Colonic mucosa (tissue), 4 donors: ENCODE measurements around the gene FOXE1. TPM values are rescaled to one million over a fixed set of nuclear protein-coding genes. Genes with fewer than 3 reads are reported as not detected.

ENCODE experiments used
- DNase-seq: peaks from one replicate; pipeline ENCODE4 v3.0.0-alpha.2; 2020
- H3K27ac ChIP-seq: fragments of 200-600 bp; one replicate; pipeline ENCODE4 v1.8.0; 2021
- H3K27me3 ChIP-seq: fragments of 200-600 bp; one replicate; pipeline ENCODE4 v1.8.0; 2021
- H3K36me3 ChIP-seq: fragments of 200-600 bp; one replicate; pipeline ENCODE4 v1.8.0; 2021
- H3K4me1 ChIP-seq: fragments of 200-600 bp; one replicate; pipeline ENCODE4 v1.8.0; 2021; ENCODE audit warnings: mild to moderate bottlenecking
- H3K4me3 ChIP-seq: fragments of 200-600 bp; one replicate; pipeline ENCODE4 v1.8.0; 2021
- H3K9ac ChIP-seq, 2 donors: one replicate each; pipeline ENCODE4 v1.7.0; 2013; ENCODE audit warnings: control low read depth in 2 of 2, low read depth in 2 of 2, low read length in 2 of 2
- H3K9me3 ChIP-seq: fragments of 200-600 bp; one replicate; pipeline ENCODE4 v1.8.0; 2021
- intact Hi-C: fragments of 100-400 bp; cut with DNase I; formaldehyde crosslinking; loops from one replicate; pipeline ENCODE4 v1.14.1; 2022
- total RNA-seq, 2 donors: library from RNA; stranded (reverse); fragmentation: NEBNext Ultra II Directional in 1 of 2; extraction: Animal tissue kit (Norgen Biotek cat#: 25700) in 1 of 2; gene quantifications; one replicate each; pipeline ENCODE4 v1.2.1, GENCODE V29; 2021
- TF ChIP-seq, protein P1 (sequence below): fragments of 200-600 bp; IDR thresholded peaks from one replicate; pipeline ENCODE4 v1.8.0; 2022; ENCODE audit warnings: antibody characterized with exemption, mild to moderate bottlenecking
- donor health status: healthy.
- donor health status: DM: no; HTN: no; CAD: no.
- donor health status: DM: no; HTN: no; CAD: no.

The FOXE1 gene
- total RNA-seq: not detected

DNA sequence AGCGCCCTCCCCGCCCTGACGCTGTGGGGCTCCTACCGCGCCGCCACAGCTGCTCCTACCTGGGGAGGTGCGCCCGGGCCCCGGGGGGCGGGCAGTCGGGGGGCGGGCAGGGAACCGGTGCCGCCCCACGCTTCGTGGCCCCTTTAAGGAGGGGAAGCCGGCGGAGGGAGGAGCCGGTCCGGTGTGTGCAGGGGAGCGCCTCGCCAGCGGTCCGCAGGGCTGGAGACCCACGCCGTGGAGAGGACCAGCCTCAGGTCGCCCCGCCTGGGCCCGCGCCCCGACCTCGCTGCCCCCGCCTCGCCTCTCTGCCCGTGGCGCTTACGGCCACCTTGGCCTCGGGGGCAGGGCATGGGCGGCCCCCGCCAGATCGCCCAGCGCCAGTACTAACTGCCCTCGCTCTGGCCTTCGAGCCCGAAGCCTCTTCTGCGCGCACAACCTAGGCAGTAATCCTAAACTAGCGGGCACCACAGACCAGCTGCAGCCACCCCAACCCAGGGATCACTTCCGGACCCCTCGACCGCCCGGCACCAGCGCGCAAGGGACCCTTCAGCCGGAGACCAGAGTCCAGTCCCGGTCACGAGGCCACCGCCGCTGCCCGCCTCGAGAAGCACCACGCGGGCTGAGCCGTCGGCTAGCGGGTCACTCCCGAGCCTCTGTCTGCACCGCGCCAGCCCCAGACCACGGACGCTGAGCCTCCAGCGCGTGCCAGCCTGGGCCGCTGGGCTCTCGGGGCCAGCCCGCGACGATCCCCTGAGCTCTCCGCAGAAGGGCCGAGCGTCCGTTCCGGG lies at the start of gene FOXE1:
FOXE1 (plus strand) TSS at position 171 of the 788 bp plus-strand sequence. CDS start 689 bp downstream, outside the sequence.
- Histone ChIP-seq H3K4me3 (peak within 1 kb of the TSS; percentile 29), H3K27ac (no peak within 1 kb of the TSS), H3K36me3 (no peaks in the 10 kb centered on the region), H3K27me3 (peaks cover 97% of the 10 kb centered on the region), H3K9ac (no peak within 1 kb of the TSS), H3K4me1 (no peaks in the 10 kb centered on the region), H3K9me3 (no peaks in the 10 kb centered on the region)
- DNase-seq: no peak
- intact Hi-C loops: no loop called here
- TF ChIP-seq, protein P1, sequence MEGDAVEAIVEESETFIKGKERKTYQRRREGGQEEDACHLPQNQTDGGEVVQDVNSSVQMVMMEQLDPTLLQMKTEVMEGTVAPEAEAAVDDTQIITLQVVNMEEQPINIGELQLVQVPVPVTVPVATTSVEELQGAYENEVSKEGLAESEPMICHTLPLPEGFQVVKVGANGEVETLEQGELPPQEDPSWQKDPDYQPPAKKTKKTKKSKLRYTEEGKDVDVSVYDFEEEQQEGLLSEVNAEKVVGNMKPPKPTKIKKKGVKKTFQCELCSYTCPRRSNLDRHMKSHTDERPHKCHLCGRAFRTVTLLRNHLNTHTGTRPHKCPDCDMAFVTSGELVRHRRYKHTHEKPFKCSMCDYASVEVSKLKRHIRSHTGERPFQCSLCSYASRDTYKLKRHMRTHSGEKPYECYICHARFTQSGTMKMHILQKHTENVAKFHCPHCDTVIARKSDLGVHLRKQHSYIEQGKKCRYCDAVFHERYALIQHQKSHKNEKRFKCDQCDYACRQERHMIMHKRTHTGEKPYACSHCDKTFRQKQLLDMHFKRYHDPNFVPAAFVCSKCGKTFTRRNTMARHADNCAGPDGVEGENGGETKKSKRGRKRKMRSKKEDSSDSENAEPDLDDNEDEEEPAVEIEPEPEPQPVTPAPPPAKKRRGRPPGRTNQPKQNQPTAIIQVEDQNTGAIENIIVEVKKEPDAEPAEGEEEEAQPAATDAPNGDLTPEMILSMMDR: no peak

DNA sequence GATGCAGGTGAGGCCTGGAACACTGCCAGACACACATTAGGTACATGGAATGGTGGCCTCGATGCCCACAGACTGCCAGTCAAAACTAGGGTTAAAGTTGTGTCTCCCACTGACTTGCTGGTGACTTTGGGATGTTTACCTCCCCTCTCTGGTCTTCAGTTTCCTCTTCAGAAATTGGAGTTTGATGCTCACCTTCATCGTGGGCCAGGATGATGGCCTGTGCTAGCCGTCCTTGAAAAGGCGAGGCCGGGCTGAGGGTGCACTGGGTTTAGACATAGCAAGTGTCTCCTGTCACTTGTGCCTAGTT lies 49.0 kb upstream of the FOXE1 start:
- Histone ChIP-seq H3K27ac (no peak overlapping the region), H3K9me3 (no peaks in the 10 kb centered on the region), H3K27me3 (peaks cover 11% of the 10 kb centered on the region), H3K36me3 (no peaks in the 10 kb centered on the region), H3K9ac (no peak overlapping the region), H3K4me1 (no peaks in the 10 kb centered on the region), H3K4me3 (peak overlapping the region; percentile 35)
- intact Hi-C loops: no loop called here
- TF ChIP-seq, protein P1: no peak
- DNase-seq: no peak

DNA sequence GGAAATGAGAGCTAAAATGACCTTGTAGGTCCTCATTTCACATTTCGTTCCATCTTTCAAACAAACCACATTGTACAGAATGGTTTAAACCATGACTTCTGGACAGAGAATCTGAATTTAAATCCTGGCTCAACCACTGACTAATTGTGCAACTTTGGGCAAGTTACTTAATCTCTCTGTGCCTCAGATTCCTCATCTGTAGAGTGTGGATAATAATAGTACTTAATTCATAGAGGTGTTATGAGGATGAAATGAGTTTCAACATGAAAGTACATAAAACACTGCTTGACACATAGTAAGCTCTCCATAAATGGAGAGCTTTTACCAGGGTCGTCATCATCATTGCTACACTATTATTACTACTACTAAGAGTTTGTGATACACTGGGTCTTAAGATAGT lies 46.3 kb upstream of the FOXE1 start:
- H3K9me3 ChIP-seq: no peaks in the 10 kb centered on the region
- TF ChIP-seq, protein P1: no peak
- peaks cover 11% of the 10 kb centered on the region for H3K27me3 ChIP-seq
- no peaks in the 10 kb centered on the region for H3K36me3 ChIP-seq
- no peak overlapping the region for H3K4me3 ChIP-seq
- no peak overlapping the region for H3K27ac ChIP-seq
- intact Hi-C loops: no loop called here
- H3K9ac ChIP-seq: no peak overlapping the region
- DNase-seq: no peak
- H3K4me1 ChIP-seq: no peaks in the 10 kb centered on the region

DNA sequence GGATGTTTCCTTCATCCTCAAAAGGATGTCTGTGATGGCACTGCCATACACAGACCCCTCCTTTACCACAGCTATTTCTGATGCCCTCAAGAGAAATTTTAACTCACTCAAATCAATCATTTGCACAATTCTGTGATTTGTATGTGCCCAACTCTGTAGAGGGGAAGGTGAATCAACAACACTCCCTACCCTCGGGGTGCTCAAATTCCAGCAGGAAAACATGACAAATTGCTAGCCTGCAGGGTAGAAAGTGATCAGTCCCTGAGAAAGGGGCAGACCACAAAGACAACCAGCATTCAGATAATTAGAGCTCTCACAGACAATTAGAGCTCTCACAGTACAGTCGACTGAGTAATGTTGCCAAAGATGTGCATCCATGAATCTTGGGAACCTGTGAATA lies 45.3 kb upstream of the FOXE1 start:
- no peak overlapping the region for H3K27ac ChIP-seq
- no peak overlapping the region for H3K4me3 ChIP-seq
- H3K4me1 ChIP-seq: no peaks in the 10 kb centered on the region
- no peak for DNase-seq
- intact Hi-C loops: no loop called here
- H3K9ac ChIP-seq: no peak overlapping the region
- peaks cover 11% of the 10 kb centered on the region for H3K27me3 ChIP-seq
- TF ChIP-seq, protein P1: no peak
- no peaks in the 10 kb centered on the region for H3K9me3 ChIP-seq
- no peaks in the 10 kb centered on the region for H3K36me3 ChIP-seq

DNA sequence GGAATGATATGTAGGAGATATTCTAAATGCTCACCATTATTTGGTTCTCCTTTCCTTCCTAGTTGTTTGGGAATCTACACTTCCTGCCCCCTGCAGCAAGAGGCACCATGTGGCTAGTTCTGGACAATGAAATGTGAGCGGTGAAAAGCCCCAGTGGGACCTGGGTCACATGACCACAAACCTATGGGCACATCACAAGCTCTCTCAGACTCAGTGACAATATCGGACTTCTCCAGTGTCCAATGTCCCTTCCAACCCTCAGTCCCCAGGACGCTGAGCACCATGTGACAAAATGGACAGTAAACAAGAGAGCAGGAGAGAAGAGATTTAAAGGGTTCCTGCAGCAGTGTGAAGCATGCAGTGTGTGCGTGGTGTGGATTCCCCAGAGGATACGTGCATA lies 44.6 kb upstream of the FOXE1 start:
- Histone ChIP-seq H3K4me1 (no peaks in the 10 kb centered on the region), H3K9me3 (no peaks in the 10 kb centered on the region), H3K27ac (no peak overlapping the region), H3K9ac (no peak overlapping the region), H3K36me3 (no peaks in the 10 kb centered on the region), H3K4me3 (no peak overlapping the region), H3K27me3 (peaks cover 11% of the 10 kb centered on the region)
- intact Hi-C loops: no loop called here
- no peak for DNase-seq
- TF ChIP-seq, protein P1: no peak
